HG02642 (cell line): ENCODE results near the gene RAPGEF1.
"Not testable (repeated sequence)": the region's sequence is repeated elsewhere in the genome, so short reads cannot be mapped to it uniquely, and the experiment has no call there.

Experiments
- ATAC-seq: cut with Tn5 transposase; IDR thresholded peaks from one replicate; pipeline ENCODE4 v1.9.1; 2021; ENCODE audit warnings: mild to moderate bottlenecking; ENCODE audit not compliant: unreplicated experiment, poor library complexity

The RAPGEF1 gene

GRCh38 chr9:131657940-131658339 lies 81.9 kb downstream of the RAPGEF1 start:
- no peak for ATAC-seq

GRCh38 chr9:131657456-131657855 lies 82.4 kb downstream of the RAPGEF1 start:
- no peak for ATAC-seq

DNA sequence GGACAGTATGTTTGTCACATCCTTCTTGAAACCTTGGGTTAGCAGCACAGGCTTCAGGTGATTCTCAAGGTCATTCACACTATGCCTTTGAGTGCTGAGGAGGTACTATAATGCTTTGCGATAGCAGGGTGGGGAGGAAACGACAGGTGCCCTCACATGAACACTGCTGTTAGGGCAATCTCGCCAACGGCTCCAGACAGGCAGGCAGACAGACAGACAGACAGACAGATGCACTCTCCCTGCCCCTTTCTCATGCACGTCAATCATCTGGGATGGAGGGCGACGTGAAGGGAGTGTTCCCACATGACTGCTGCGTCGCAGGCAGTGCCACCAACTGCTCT lies 82.9 kb downstream of the RAPGEF1 start:
- ATAC-seq = peak; percentile 25

DNA sequence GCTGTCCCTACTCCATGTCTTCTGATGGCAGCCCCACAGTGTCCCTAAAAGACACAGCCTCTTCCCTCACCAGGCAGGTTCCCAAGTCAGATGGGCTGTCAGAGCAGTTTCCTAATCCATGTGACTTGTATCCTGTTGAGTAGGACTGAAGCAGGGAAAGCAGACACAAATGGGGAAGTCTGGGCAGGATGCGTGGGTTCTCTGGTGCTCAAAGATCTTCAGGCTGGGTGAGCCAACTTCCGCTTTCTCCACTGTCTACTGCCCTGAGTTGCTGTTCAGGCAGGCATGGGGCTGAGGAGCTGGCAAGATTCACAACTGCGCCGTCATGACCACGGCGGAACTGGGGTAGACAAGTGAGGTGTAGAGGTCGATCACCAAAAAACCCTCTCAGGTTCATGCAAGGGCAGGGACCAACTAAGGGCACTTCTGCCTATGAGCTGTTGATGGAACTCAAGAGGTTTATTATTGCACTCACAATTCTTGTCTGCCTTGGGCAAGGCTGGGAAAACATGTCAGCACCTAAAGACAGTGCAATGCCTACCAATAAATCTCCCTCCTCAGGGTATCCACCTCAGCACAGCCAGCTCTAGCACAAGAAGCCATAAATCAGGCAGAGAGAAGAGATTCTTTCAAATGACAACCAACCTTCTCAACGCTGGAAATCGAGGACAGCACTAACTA lies 83.4 kb downstream of the RAPGEF1 start:
- ATAC-seq = peak; percentile 67

GRCh38 chr9:131654369-131654768 lies 85.5 kb downstream of the RAPGEF1 start:
- not testable (repeated sequence) for ATAC-seq

DNA sequence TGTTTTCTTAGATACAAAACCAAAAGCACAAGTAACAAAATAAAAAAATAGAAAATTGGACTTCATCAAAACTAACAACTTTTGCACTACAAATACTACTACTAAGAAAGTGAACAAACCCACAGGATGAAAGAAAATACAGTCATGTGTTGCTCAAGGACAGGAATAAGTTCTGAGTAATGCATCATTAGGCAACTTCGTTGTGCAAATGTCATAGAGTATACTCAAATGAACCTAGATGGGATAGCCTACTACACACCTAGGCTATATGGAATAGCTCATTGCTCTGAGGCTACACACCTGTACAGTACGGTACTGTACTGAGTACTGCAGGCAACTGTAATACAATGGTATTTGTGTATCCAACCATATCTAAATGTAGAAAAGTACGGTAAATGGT lies 88.3 kb downstream of the RAPGEF1 start:
- no peak for ATAC-seq

- no peak for ATAC-seq
These were observed 88.7 kb downstream of the RAPGEF1 start for GRCh38 chr9:131651160-131651559.

DNA sequence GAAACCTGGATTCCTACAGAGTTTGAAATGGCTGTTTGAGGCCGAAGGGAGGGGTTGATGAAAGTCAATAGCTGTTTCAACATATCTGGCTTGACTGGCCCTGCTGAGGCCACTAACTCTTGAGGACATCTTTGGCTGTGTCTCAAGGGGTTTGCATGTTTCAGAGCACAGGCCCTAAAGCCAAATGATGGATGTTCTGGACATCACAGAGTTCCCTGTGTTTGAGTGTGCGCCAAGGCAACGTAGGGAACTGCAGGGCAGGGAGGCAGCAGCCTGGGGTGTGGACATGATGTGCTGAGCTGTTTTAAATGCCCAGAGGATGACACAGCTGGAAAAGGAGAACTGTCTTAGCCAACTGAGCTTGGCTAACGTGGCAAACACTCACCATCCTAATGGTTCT lies 89.6 kb downstream of the RAPGEF1 start:
- ATAC-seq = no peak

DNA sequence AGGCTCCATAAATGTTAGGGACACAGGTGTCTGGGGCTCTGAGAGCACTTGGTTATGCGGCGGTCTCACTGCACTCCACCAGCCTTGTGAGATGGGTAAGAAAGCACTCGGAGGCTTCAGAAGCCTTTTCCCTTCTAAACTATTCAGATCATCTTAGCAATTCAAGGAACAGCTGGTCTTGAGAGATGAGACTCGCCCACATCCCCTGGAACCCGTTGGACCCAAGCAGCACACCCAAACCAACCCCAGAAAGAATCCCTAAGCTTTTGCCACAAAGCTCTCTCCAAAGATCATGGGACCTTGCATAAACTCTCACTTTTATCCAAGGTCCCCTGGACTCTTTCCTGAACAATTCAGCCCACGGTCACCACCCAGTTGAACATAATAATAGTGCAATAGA lies 90.2 kb downstream of the RAPGEF1 start:
- no peak for ATAC-seq

DNA sequence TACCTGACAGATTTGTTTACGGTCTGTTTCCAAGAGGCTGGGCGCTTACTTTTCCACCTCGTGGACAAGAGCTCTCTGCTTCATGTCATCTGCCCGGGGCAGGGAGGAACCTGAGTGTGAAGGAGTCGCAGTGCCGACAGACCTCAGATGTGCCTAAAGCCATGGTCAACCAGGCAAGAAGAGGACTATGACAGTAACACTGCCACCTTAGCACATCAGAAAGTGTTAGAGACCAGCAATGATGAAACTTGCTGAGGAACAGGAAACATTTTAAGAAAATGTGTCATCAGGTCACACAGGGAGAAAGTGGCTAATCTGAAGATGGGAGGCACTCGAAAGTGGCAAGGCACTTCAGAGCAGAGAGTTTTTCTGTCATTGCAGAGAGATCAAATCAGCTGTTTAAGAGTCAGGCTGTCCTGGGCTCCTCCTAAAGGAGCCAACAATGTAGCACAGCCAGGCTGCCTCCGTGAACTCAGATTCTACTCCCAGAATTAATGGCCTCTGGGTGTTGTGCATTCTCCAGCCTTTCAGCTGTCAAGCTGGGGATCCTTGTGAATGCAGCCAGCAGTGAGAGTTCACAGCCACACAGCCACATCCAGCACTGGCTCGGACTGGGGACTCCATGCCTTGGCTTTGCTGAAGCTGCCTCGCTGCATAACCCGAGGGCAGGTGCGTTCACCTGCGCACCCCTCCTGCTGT lies 94.6 kb downstream of the RAPGEF1 start:
- ATAC-seq = no peak

GRCh38 chr9:131642496-131643083 lies 97.3 kb downstream of the RAPGEF1 start:
- ATAC-seq = no peak

- ATAC-seq = no peak
These were observed 98.0 kb downstream of the RAPGEF1 start for GRCh38 chr9:131641618-131642495.

DNA sequence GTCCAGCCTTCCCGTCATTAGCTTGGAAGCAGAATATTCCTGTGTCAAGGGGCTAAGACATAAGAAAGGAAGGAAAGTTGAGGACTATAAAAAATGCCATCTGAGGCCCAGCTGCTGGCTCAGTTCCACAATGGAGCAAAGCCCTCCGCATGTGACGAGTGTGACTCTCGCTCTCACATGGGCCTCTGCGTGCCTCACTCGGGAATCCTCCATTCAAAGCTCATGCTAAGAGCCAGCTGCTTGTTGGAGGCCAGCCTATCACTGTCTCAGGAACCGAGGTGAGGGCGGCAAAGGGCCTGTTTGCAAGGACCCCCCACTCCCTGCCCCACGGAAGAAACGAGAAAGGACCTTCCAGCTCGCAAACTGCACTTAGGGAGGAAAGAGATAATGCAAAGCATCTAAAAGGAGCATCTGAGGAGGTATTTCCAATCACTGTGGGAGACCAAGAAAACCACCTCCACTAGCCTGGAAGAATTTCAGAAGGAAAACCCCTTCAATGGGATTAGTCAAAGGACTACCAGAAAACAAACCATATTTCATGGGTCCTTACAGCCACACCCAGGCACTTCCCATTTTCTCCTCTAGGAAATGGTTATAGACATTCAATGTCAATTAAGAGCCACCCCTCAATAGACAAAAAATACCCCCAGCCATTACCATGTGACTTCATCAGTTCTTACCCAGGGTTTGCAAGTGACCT lies 99.3 kb downstream of the RAPGEF1 start:
- ATAC-seq = no peak

GRCh38 chr9:131639769-131640437 lies 100.0 kb downstream of the RAPGEF1 start:
- no peak for ATAC-seq

DNA sequence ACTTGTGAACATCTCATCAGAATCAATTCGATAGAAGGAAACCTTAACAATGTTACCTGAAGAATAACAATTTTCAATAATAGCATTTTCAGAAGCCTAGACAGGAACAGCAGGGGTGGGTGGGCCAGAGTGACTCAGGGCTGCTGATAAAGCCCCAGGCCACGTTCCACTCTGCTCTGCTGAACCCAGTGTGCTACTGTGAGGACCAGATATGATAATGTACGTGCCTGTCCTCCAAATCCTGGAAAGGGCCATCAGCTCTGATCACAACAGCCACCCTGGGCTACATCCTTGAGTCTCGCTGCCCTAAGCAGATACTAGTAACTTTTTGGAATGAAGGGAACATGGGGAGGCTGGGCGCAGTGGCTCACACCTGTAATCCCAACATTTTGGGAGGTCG lies 103.3 kb downstream of the RAPGEF1 start:
- ATAC-seq = no peak

GRCh38 chr9:131635892-131636291 lies 104.0 kb downstream of the RAPGEF1 start:
- ATAC-seq = no peak

DNA sequence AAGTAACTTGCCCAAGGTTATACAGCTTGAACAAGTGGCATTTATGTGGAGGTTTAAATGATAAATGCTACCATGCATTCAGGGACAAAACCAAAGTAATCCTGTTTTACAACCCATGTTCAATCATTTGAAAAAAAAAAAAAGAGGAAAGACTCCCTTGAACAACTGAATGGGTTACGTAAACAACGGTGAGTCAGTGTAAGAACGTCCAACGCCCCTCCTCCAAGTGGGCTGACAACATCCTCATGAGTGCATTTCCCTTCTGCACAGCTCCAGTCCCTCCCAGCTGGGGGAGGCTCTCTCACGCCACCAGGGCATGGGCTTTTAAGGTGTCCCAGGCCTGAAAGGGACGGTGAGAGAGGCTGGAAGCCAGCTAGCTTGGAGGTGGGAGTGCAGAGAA lies 104.6 kb downstream of the RAPGEF1 start:
- ATAC-seq = no peak

DNA sequence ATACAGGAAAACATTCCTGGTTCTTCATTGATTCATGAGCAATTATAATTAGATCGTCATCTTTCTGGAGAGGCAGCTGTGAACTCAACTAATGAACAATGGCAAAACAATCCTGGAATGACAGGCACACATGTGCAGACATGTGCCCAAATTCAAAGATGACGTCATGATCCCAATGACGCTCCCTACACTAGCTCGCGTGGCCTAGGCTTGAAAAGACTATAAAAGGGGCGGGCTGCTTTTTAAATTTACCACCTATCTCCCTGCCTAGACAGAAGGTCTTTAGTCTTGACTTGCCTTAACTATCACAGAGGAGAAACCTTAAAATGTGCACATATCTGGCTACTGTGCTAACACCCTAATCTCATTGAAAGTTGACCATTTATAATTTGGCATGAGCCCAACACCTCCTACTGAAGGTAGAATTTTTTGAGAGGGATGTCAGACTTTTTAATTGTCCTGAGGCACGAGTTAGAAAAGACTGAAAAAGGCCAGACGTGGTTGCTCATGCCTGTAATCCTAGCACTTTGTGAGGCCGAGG lies 106.3 kb downstream of the RAPGEF1 start:
- no peak for ATAC-seq

- ATAC-seq = no peak
These were observed 108.6 kb downstream of the RAPGEF1 start for GRCh38 chr9:131631306-131631705.
